ENCODE measurements around the gene MTHFSD. TPM values are rescaled to one million over a fixed set of nuclear protein-coding genes. Genes with fewer than 3 reads are reported as not detected.

The MTHFSD gene
- total RNA-seq, 3 donors from 2014 or later (not counting 1 experiment from before 2014, with no cell fraction given): 14.3 to 22.0 (median 16.9) TPM

DNA sequence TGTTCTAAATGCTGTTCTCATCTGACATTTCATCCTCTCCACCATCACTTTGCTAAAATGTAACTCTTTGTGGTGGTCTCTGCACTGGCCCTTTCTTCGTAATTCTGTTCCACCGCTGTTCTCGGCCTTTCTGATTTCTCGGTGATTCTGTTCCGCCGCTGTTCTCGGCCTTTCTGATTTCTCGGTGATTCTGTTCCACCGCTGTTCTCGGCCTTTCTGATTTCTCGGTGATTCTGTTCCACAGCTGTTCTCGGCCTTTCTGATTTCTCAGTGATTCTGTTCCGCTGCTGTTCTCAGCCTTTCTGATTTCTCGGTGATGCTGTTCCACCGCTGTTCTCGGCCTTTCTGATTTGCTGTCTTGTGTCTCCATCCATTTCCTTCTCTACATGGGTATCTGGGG is 32.4 kb downstream of the MTHFSD start:
- H3K36me3 ChIP-seq (ENCODE audit: control insufficient read depth, insufficient read depth, low read length): no peaks in the 10 kb centered on the region
- WGBS (ENCODE audit: insufficient coverage): 87% methylated on average over 16 of the region's 16 CpGs
- Mint-ChIP-seq H3K36me3 (no peaks in the 10 kb centered on the region), H3K4me3 (no peak overlapping the region), H3K27ac (no peak overlapping the region), H3K9me3 (no peaks in the 10 kb centered on the region), H3K27me3 (ENCODE audit: low read depth in 2 of 2) (peaks cover 21 to 32% of the 10 kb centered on the region in 2 donors), H3K4me1 (peaks cover 0 to 8% of the 10 kb centered on the region in 2 donors)
- ATAC-seq (no peak), DNase-seq (no peak)
- no peak overlapping the region for H3K27ac ChIP-seq (ENCODE audit: low read length)
- H3K4me1 ChIP-seq (ENCODE audit: control insufficient read depth, insufficient read depth, low read length): peaks cover 11% of the 10 kb centered on the region
- H3K9me3 ChIP-seq (ENCODE audit: control insufficient read depth, insufficient read depth, low read length): no peaks in the 10 kb centered on the region
- H3K27me3 ChIP-seq (ENCODE audit: control insufficient read depth, insufficient read depth, low read length): peaks cover 14% of the 10 kb centered on the region
- TF ChIP-seq, protein P1, sequence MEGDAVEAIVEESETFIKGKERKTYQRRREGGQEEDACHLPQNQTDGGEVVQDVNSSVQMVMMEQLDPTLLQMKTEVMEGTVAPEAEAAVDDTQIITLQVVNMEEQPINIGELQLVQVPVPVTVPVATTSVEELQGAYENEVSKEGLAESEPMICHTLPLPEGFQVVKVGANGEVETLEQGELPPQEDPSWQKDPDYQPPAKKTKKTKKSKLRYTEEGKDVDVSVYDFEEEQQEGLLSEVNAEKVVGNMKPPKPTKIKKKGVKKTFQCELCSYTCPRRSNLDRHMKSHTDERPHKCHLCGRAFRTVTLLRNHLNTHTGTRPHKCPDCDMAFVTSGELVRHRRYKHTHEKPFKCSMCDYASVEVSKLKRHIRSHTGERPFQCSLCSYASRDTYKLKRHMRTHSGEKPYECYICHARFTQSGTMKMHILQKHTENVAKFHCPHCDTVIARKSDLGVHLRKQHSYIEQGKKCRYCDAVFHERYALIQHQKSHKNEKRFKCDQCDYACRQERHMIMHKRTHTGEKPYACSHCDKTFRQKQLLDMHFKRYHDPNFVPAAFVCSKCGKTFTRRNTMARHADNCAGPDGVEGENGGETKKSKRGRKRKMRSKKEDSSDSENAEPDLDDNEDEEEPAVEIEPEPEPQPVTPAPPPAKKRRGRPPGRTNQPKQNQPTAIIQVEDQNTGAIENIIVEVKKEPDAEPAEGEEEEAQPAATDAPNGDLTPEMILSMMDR (IDR thresholded peaks at IDR 0.05): no peak
- H3K4me3 ChIP-seq (ENCODE audit: low read length): no peak overlapping the region
- intact Hi-C loops (cut with micrococcal nuclease): no loop called here

DNA sequence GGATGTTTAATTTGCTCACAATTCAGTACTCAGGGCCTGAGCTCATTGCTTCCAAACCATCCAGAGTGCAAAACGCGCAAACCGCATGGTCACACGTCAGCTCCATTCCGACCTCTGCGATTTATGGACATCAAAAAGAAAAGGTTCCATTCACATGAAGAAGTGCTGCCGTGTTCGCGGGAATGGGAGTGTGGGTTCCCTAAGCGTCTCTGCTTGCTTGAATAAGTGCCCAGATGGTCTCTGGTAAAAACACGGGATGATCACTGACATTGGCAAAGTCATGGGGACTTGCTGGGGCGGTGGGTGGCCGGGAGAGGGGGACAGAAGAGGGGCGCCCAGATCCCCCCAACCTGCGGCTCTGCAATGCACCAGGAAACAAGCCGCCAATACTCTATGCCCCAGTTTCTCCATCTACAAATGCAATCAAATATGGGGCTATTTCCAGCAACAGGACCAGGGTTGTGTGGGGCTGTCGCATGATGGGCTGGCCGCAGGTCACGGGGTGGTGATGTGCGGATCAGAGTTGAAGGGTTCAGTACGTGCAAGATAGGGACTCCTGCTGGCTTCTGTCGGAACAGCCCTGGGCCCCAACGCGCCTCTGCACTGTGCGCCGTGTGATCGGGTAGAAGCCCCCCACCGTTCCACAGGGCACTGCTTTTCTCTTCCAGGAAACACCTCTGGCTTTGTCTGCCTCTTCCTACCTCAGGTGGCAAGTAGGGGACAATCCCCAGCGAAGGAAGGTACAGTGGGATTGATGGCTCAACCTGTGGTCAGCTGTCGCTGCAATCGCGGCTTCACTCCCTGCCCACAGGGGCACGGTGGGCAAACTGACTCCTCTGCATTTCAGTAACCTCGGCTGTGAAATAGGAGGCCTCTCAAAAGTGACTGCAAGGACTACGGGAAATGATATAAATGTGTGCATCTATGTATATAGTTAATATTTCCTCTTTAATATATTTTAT is 33.5 kb downstream of the MTHFSD start:
- peaks cover 11% of the 10 kb centered on the region for H3K4me1 ChIP-seq (ENCODE audit: control insufficient read depth, insufficient read depth, low read length)

DNA sequence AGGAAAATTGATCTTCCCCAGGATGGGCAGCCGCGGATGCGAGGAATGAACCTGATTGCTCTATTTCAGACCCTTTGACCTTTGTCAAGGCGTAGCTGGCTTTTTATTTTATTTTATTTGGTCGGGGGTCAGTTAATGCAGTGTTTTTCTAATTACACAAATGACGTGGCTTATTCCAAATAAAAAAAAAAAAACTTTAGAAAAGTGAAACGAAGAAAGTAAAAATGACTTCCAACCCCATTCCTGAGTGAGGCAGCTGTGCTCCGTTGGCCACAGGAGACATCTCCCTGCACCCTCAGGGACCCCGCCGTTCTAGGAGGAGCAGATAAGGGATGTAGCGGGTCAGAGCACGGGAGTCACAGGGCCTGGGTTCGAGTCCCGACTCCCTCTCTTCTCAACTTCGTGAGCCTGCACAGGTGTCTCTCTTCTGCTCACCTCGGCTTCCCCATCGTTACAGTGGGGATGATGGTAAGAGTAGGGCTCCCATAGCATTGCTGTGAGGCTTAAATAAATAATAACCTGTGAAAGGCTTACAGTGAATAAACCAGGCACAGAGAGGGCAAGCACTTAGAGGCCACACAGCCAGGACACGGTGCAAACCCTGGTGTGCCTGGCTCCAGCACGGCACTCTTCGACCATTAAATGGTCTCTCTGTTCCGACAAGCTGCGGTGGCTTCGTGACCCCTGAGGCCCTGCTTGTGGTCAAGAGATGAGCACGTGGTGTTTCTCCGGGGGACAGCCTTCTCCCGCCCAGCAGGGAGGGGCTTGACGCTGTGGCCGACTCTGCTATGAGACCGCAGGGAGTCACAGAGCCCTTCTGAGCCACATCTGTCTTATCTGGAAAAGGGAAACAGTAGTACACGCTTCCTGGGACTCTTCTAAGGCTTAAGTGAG is 34.5 kb downstream of the MTHFSD start:
- Histone ChIP-seq H3K36me3 (ENCODE audit: control insufficient read depth, insufficient read depth, low read length) (no peaks in the 10 kb centered on the region), H3K27me3 (ENCODE audit: control insufficient read depth, insufficient read depth, low read length) (peaks cover 27% of the 10 kb centered on the region), H3K9me3 (ENCODE audit: control insufficient read depth, insufficient read depth, low read length) (no peaks in the 10 kb centered on the region), H3K27ac (ENCODE audit: low read length) (no peak overlapping the region), H3K4me1 (ENCODE audit: control insufficient read depth, insufficient read depth, low read length) (peaks cover 11% of the 10 kb centered on the region), H3K4me3 (ENCODE audit: low read length) (no peak overlapping the region)
- DNase-seq: no peak
- TF ChIP-seq, protein P1 (IDR thresholded peaks at IDR 0.05): no peak
- ATAC-seq: no peak
- Mint-ChIP-seq H3K4me1 (peaks cover 0 to 8% of the 10 kb centered on the region in 2 donors), H3K4me3 (no peak overlapping the region), H3K9me3 (no peaks in the 10 kb centered on the region), H3K36me3 (no peaks in the 10 kb centered on the region), H3K27me3 (ENCODE audit: low read depth in 2 of 2) (peaks cover 34 to 48% of the 10 kb centered on the region in 2 donors), H3K27ac (peak overlapping the region in 1 of 2 donors; percentile 47)
- WGBS (ENCODE audit: insufficient coverage): 54% methylated on average over 27 of the region's 30 CpGs
- intact Hi-C loops (cut with micrococcal nuclease): loop anchor here (1.0 to 2.0 kb wide), 2 partner anchors 180 to 699 kb away; no protein-coding TSS in a partner anchor

More for the DNA sequence above, 33.5 kb downstream of the MTHFSD start:
- Mint-ChIP-seq H3K27me3 (ENCODE audit: low read depth in 2 of 2) (peaks cover 26 to 43% of the 10 kb centered on the region in 2 donors), H3K4me3 (no peak overlapping the region), H3K27ac (no peak overlapping the region), H3K36me3 (no peaks in the 10 kb centered on the region), H3K4me1 (peaks cover 0 to 8% of the 10 kb centered on the region in 2 donors), H3K9me3 (no peaks in the 10 kb centered on the region)
- H3K27me3 ChIP-seq (ENCODE audit: control insufficient read depth, insufficient read depth, low read length): peaks cover 20% of the 10 kb centered on the region
- intact Hi-C loops (cut with micrococcal nuclease): loop anchor here (2.0 kb wide), 1 partner anchor 181 kb away; no protein-coding TSS in a partner anchor
- no peak overlapping the region for H3K27ac ChIP-seq (ENCODE audit: low read length)
- no peak overlapping the region for H3K4me3 ChIP-seq (ENCODE audit: low read length)
- H3K9me3 ChIP-seq (ENCODE audit: control insufficient read depth, insufficient read depth, low read length): no peaks in the 10 kb centered on the region
- TF ChIP-seq, protein P1 (IDR thresholded peaks at IDR 0.05): no peak
- WGBS (ENCODE audit: insufficient coverage): 76% methylated on average over 34 of the region's 35 CpGs
- no peaks in the 10 kb centered on the region for H3K36me3 ChIP-seq (ENCODE audit: control insufficient read depth, insufficient read depth, low read length)
- no peak for DNase-seq
- no peak for ATAC-seq
